Medulla oblongata (tissue), 1 donor: ENCODE data around the gene STK35.
"Not testable (repeated sequence)": the region's sequence is repeated elsewhere in the genome, so short reads cannot be mapped to it uniquely, and the experiment has no call there.

Source experiments
- DNase-seq: peaks from one replicate; pipeline ENCODE4 v3.0.0-alpha.2; 2015; ENCODE audit errors: extremely low spot score

The STK35 gene

GRCh38 chr20:2162823-2163166, 61.2 kb downstream of the STK35 start:
- no peak for DNase-seq

DNA sequence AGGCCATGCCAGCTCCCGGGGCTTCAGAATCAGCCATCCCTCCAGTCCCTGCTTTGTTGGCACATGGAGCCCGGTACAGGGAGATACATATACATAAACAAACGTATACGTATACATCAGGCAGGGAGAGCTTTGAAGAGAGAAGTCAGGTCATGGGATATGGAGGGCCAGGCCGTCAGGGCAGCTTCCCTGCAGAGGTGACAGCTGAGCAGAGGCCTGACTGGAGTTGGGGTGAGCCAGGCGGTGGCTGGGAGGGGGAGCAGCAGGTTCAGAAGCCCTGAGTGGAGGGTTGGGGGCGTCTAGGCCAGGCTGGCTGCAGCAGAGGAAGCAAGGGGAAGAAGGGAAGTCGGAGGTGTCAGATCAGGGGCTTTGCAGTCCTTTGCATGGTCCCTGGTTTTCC, 61.7 kb downstream of the STK35 start:
- no peak for DNase-seq

- no peak for DNase-seq
Observed at GRCh38 chr20:2163757-2164156, 62.1 kb downstream of the STK35 start.

DNA sequence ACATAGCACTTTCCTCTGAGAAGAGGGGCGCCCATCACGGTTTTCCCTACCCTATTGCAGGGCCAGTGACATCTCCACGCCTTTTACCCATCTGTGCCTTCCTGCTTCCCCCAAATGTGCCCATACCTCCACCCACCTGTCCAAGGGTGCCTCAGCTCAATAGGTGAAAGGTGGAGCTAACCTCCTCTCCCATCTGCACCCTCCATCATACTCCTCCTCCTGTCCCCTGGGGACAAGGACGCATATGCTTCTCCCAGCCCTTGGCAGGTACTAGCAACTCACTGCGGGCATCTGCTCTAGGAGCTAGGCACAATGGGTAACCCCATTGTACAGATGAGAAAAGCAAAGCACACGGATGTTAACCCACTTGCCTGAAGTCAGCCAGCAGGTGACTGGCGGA, 62.8 kb downstream of the STK35 start:
- DNase-seq = no peak

- no peak for DNase-seq
Observed at GRCh38 chr20:2164966-2165365, 63.3 kb downstream of the STK35 start.

GRCh38 chr20:2165871-2166270, 64.2 kb downstream of the STK35 start:
- DNase-seq = no peak

DNA sequence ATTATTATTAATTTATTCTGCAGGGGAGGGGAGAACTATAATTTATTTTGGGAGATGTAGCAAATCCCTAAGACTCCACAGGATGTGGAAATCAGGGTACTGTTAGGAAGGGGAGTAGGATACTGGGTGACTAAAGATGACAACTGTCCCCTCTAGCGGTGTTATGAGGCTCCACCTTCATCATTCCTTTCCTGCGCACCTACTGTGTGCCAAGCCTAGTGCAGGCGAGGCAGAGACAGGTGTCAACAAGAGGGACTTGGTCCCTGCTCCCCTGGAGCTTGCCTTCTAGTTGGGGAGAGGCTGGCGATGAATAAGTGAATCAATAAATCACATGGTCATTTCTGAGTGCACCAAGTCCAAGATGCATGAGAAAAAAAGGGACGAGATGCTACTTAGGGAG, 65.5 kb downstream of the STK35 start:
- no peak for DNase-seq

- DNase-seq = no peak
Observed at GRCh38 chr20:2168946-2169345, 67.3 kb downstream of the STK35 start.

- no peak for DNase-seq
Observed at GRCh38 chr20:2169456-2170088, 67.9 kb downstream of the STK35 start.

DNA sequence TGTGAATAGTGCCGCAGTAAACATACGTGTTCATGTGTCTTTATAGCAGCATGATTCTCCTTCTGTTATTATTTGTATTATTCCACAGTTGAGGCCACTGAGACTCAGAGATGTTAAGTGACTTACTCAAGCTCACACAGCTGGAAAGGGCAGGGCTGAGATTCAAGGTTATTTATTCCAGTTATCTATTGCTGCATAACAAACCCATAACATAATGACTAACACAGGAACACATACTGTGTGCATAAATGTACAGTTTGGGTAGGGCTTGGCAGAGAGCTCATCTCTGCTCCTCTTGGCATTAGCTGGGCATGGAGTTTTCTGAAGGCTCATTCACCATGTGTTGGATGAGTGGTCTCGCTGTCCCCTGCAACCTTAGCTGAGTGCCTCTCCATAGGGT, 68.8 kb downstream of the STK35 start:
- no peak for DNase-seq

DNA sequence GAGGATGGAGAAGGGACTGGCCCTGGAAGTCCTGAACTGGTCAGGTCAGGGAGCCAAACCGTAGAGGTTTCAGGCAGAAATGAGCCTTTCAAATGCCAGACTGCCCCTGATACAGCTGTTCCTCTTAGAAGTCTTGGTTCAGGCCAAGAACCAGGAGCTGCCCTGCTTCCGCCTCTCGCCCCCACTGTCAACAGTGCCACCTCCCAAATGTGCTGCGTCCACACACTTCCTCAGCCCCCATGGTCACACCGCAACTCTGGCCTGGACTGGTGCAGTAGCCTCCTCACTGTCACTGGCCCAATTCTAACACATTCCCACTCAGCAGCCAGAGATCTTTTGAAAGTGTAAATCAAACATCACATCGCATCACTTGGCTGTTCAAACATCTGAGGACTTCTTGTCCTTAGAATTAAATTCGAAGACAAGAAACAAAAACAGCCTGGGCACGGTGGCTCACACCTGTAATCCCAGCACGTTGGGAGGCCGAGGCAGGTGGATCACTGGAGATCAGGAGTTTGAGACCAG, 69.7 kb downstream of the STK35 start:
- no peak for DNase-seq

DNA sequence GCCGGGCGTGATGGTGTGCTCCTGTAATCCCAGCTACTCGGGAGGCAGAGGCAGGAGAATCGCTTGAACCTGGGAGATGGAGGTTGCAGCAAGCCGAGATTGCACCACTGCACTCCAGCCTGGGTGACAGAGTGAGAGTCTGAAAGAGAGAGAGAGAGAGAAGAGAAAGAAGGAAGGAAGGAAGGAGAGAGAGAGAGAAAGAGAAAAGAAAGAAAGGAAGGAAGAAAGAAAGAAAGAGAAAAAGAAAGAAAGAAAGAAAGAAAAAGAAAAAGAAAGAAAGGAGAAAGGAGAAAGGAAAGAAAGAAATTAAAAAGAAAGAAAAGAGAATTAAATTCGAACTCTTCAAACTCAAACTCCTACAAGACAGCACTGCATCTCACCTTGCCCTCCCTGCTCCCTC, 70.2 kb downstream of the STK35 start:
- not testable (repeated sequence) for DNase-seq

DNA sequence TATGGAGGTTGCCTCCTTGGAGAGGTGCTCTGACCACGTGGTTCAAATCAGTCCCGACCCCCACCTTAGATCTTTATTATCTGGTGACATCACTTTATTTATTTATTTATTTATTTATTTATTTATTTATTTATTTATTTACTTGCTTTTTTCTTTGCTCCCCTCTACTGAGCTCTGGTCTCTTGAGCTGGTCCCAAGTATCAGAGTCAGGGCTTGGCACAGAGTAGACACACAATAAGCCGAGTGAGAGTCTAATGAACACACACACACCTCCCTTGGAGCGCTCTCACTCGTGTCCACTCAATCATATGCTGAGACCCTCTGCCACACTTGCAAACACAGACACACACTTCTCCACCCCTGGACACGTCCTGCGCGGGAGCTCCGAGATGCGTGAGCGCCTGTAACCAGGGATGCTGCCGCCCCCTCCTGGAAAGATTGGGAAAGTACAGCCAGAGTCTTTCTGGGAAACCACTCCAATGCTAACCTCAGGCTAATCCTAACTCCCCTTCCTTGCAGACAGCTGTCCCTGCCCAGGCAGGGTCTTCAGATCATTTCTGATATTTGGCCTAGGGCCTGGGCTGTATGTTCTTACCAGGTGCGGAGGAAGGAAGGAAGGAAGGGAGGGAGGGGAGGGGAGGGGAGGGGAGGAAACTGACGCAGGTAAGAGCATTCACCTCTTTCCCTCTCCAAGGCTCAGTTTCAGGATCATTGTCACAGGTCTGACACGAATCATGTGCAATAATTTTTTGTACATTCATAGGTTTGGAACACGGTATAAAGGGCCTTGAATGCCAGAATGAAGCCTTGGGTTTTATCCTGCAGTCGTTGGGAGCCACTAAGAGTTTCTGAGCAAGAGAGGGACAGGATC, 70.9 kb downstream of the STK35 start:
- peak; percentile 84 for DNase-seq

- no peak for DNase-seq
Observed at GRCh38 chr20:2173186-2173585, 71.6 kb downstream of the STK35 start.

GRCh38 chr20:2174067-2174466, 72.4 kb downstream of the STK35 start:
- no peak for DNase-seq

- no peak for DNase-seq
Observed at GRCh38 chr20:2176946-2177345, 75.3 kb downstream of the STK35 start.

- DNase-seq = no peak
Observed at GRCh38 chr20:2178318-2179232, 76.9 kb downstream of the STK35 start.

GRCh38 chr20:2179233-2179580, 77.6 kb downstream of the STK35 start:
- no peak for DNase-seq

DNA sequence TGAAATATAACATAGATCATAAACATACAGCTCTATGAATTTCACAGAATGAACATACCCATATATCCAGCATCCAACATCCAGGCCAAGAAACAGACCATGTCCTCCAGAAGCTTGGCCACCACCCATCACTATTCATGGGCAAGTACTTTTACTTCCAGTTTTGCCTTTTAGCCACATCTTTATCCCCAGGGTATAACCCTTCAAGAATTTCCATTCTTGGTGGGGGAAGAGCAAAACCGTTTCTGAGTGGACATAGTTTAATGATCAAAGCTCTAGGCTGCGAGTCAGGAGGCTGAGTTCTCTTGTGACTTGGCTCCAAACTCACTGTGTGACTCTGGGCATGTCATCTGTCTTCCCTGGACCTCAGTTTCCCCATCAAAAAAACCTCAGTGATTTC, 78.3 kb downstream of the STK35 start:
- DNase-seq = no peak

DNA sequence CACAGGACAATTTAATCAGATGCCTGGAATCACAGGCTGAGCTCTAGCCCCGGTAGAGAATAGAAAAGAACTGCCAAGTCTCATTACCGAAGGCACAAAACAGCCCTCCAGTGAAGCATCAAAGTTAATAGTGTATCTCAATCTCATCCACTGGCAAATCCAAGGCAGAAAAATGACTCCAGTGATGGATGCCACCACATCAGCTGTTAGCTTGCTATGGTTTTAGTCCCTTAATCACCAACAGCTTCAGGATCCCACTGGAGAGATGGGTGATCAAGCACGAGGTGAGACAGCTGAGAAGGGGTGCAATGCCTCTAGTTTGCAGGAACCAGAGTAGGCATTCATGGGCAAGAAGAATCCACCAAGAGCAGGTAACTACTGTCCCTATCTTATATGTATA, 81.8 kb downstream of the STK35 start:
- DNase-seq = no peak

- not testable (repeated sequence) for DNase-seq
Observed at GRCh38 chr20:2184933-2185332, 83.3 kb downstream of the STK35 start.

- no peak for DNase-seq
Observed at GRCh38 chr20:2195614-2196013, 94.0 kb downstream of the STK35 start.
